ENCODE measurements around the gene COL4A1.

COL4A1 gene

GRCh38 chr13:110170882-110171281 is 136.1 kb downstream of the COL4A1 start:
- no peaks in the 10 kb centered on the region for H3K4me1 Mint-ChIP-seq
- H3K36me3 Mint-ChIP-seq (ENCODE audit: insufficient read depth), result no peaks in the 10 kb centered on the region
- no peak overlapping the region for H3K4me3 Mint-ChIP-seq
- peaks cover 12% of the 10 kb centered on the region for H3K9me3 Mint-ChIP-seq
- DNase-seq (ENCODE audit: low spot score in 2 of 2), result no peak
- no peak for ATAC-seq (replicated peaks; ENCODE audit: extremely low read depth, poor library complexity, severe bottlenecking)
- H3K27me3 Mint-ChIP-seq, result no peaks in the 10 kb centered on the region
- H3K27ac Mint-ChIP-seq (ENCODE audit: low read depth), result no peak overlapping the region

- ATAC-seq (replicated peaks; ENCODE audit: extremely low read depth, poor library complexity, severe bottlenecking) (no peak), DNase-seq (ENCODE audit: low spot score in 2 of 2) (no peak)
- Mint-ChIP-seq H3K27me3 (no peaks in the 10 kb centered on the region), H3K4me3 (no peak overlapping the region), H3K4me1 (no peaks in the 10 kb centered on the region), H3K27ac (ENCODE audit: low read depth) (no peak overlapping the region), H3K36me3 (ENCODE audit: insufficient read depth) (no peaks in the 10 kb centered on the region), H3K9me3 (peaks cover 12% of the 10 kb centered on the region)
These were observed 136.8 kb downstream of the COL4A1 start for GRCh38 chr13:110170020-110170790.

- no peak for DNase-seq (ENCODE audit: low spot score in 2 of 2)
These were observed 137.7 kb downstream of the COL4A1 start for GRCh38 chr13:110168999-110169933.

GRCh38 chr13:110166598-110166997 is 140.4 kb downstream of the COL4A1 start:
- no peak for ATAC-seq (replicated peaks; ENCODE audit: extremely low read depth, poor library complexity, severe bottlenecking)
- no peaks in the 10 kb centered on the region for H3K36me3 Mint-ChIP-seq (ENCODE audit: insufficient read depth)
- no peaks in the 10 kb centered on the region for H3K4me1 Mint-ChIP-seq
- H3K27me3 Mint-ChIP-seq, result no peaks in the 10 kb centered on the region
- no peak overlapping the region for H3K4me3 Mint-ChIP-seq
- H3K9me3 Mint-ChIP-seq, result no peaks in the 10 kb centered on the region
- no peak for DNase-seq (ENCODE audit: low spot score in 2 of 2)
- no peak overlapping the region for H3K27ac Mint-ChIP-seq (ENCODE audit: low read depth)

More at GRCh38 chr13:110168999-110169933, 137.7 kb downstream of the COL4A1 start:
- no peak for ATAC-seq (replicated peaks; ENCODE audit: extremely low read depth, poor library complexity, severe bottlenecking)
- no peaks in the 10 kb centered on the region for H3K4me1 Mint-ChIP-seq
- H3K9me3 Mint-ChIP-seq, result peaks cover 6% of the 10 kb centered on the region
- H3K27me3 Mint-ChIP-seq, result no peaks in the 10 kb centered on the region
- no peak overlapping the region for H3K27ac Mint-ChIP-seq (ENCODE audit: low read depth)
- no peak overlapping the region for H3K4me3 Mint-ChIP-seq
- no peaks in the 10 kb centered on the region for H3K36me3 Mint-ChIP-seq (ENCODE audit: insufficient read depth)

- H3K36me3 Mint-ChIP-seq (ENCODE audit: insufficient read depth), result no peaks in the 10 kb centered on the region
- H3K27ac Mint-ChIP-seq (ENCODE audit: low read depth), result no peak overlapping the region
- ATAC-seq (replicated peaks; ENCODE audit: extremely low read depth, poor library complexity, severe bottlenecking) (no peak), DNase-seq (ENCODE audit: low spot score in 2 of 2) (no peak)
- H3K4me1 Mint-ChIP-seq, result no peaks in the 10 kb centered on the region
- H3K27me3 Mint-ChIP-seq, result no peaks in the 10 kb centered on the region
- no peak overlapping the region for H3K4me3 Mint-ChIP-seq
- H3K9me3 Mint-ChIP-seq, result no peaks in the 10 kb centered on the region
These were observed 142.3 kb downstream of the COL4A1 start for GRCh38 chr13:110164706-110165105.

- H3K27me3 Mint-ChIP-seq, result no peaks in the 10 kb centered on the region
- ATAC-seq (replicated peaks; ENCODE audit: extremely low read depth, poor library complexity, severe bottlenecking) (no peak), DNase-seq (ENCODE audit: low spot score in 2 of 2) (no peak)
- H3K4me3 Mint-ChIP-seq, result no peak overlapping the region
- H3K4me1 Mint-ChIP-seq, result no peaks in the 10 kb centered on the region
- H3K9me3 Mint-ChIP-seq, result no peaks in the 10 kb centered on the region
- no peaks in the 10 kb centered on the region for H3K36me3 Mint-ChIP-seq (ENCODE audit: insufficient read depth)
- no peak overlapping the region for H3K27ac Mint-ChIP-seq (ENCODE audit: low read depth)
These were observed 143.9 kb downstream of the COL4A1 start for GRCh38 chr13:110162866-110163658.

- DNase-seq (ENCODE audit: low spot score in 2 of 2), result no peak
- H3K9me3 Mint-ChIP-seq, result no peaks in the 10 kb centered on the region
- H3K4me3 Mint-ChIP-seq, result no peak overlapping the region
- no peak overlapping the region for H3K27ac Mint-ChIP-seq (ENCODE audit: low read depth)
- no peaks in the 10 kb centered on the region for H3K36me3 Mint-ChIP-seq (ENCODE audit: insufficient read depth)
- no peaks in the 10 kb centered on the region for H3K4me1 Mint-ChIP-seq
- no peak for ATAC-seq (replicated peaks; ENCODE audit: extremely low read depth, poor library complexity, severe bottlenecking)
- H3K27me3 Mint-ChIP-seq, result no peaks in the 10 kb centered on the region
These were observed 144.9 kb downstream of the COL4A1 start for GRCh38 chr13:110162053-110162452.

GRCh38 chr13:110161112-110161882 is 145.7 kb downstream of the COL4A1 start:
- H3K4me1 Mint-ChIP-seq, result no peaks in the 10 kb centered on the region
- no peak overlapping the region for H3K27ac Mint-ChIP-seq (ENCODE audit: low read depth)
- no peaks in the 10 kb centered on the region for H3K36me3 Mint-ChIP-seq (ENCODE audit: insufficient read depth)
- DNase-seq (ENCODE audit: low spot score in 2 of 2) (no peak), ATAC-seq (replicated peaks; ENCODE audit: extremely low read depth, poor library complexity, severe bottlenecking) (no peak)
- H3K9me3 Mint-ChIP-seq, result no peaks in the 10 kb centered on the region
- no peaks in the 10 kb centered on the region for H3K27me3 Mint-ChIP-seq
- H3K4me3 Mint-ChIP-seq, result no peak overlapping the region

- no peaks in the 10 kb centered on the region for H3K27me3 Mint-ChIP-seq
- H3K9me3 Mint-ChIP-seq, result no peaks in the 10 kb centered on the region
- H3K4me1 Mint-ChIP-seq, result no peaks in the 10 kb centered on the region
- no peak overlapping the region for H3K4me3 Mint-ChIP-seq
- no peaks in the 10 kb centered on the region for H3K36me3 Mint-ChIP-seq (ENCODE audit: insufficient read depth)
- no peak for DNase-seq (ENCODE audit: low spot score in 2 of 2)
- no peak for ATAC-seq (replicated peaks; ENCODE audit: extremely low read depth, poor library complexity, severe bottlenecking)
- no peak overlapping the region for H3K27ac Mint-ChIP-seq (ENCODE audit: low read depth)
These were observed 148.7 kb downstream of the COL4A1 start for GRCh38 chr13:110158226-110158625.

- ATAC-seq (replicated peaks; ENCODE audit: extremely low read depth, poor library complexity, severe bottlenecking) (no peak), DNase-seq (ENCODE audit: low spot score in 2 of 2) (no peak)
- Mint-ChIP-seq H3K4me3 (no peak overlapping the region), H3K27me3 (no peaks in the 10 kb centered on the region), H3K27ac (ENCODE audit: low read depth) (no peak overlapping the region), H3K36me3 (ENCODE audit: insufficient read depth) (no peaks in the 10 kb centered on the region), H3K9me3 (no peaks in the 10 kb centered on the region), H3K4me1 (no peaks in the 10 kb centered on the region)
These were observed 149.2 kb downstream of the COL4A1 start for GRCh38 chr13:110157718-110158117.

GRCh38 chr13:110156301-110157049 is 150.5 kb downstream of the COL4A1 start:
- ATAC-seq (replicated peaks; ENCODE audit: extremely low read depth, poor library complexity, severe bottlenecking) (no peak), DNase-seq (ENCODE audit: low spot score in 2 of 2) (no peak)
- no peaks in the 10 kb centered on the region for H3K4me1 Mint-ChIP-seq
- H3K27ac Mint-ChIP-seq (ENCODE audit: low read depth), result no peak overlapping the region
- H3K36me3 Mint-ChIP-seq (ENCODE audit: insufficient read depth), result no peaks in the 10 kb centered on the region
- H3K27me3 Mint-ChIP-seq, result no peaks in the 10 kb centered on the region
- H3K9me3 Mint-ChIP-seq, result no peaks in the 10 kb centered on the region
- H3K4me3 Mint-ChIP-seq, result no peak overlapping the region
